Measurements from ENCODE around the gene CNOT4. TPM values are rescaled to one million over a fixed set of nuclear protein-coding genes. Genes with fewer than 3 reads are reported as not detected.

The CNOT4 gene
- total and polyA plus RNA-seq, 2 of the 4 experiments (the other 2 are of a cell fraction) = 7.0 to 8.1 TPM

- WGBS, 2 experiments (ENCODE audit: extremely low coverage in 2 of 2, insufficient read length in 1 of 2) = no CpG with 5 or more reads among the region's 4 CpGs
- H3K27me3 ChIP-seq (ENCODE audit: control insufficient read depth, insufficient read depth, low read length) = no peaks in the 10 kb centered on the region
- dilution Hi-C loops (cut with HindIII; ENCODE audit: low sequenced_read_pairs, unreplicated experiment) (no loop called here), intact Hi-C loops (cut with micrococcal nuclease) (loop anchor here (2.0 kb wide), 1 partner anchor 17 kb away; no protein-coding TSS in a partner anchor), in situ Hi-C loops (cut with MboI; ENCODE audit: low sequenced_read_pairs) (no loop called here)
- H3K4me2 ChIP-seq (ENCODE audit: low read depth, low read length) = no peak overlapping the region
- H2AK5ac ChIP-seq (ENCODE audit: low read depth, low read length) = no peak overlapping the region
- no peak overlapping the region for H4K8ac ChIP-seq (ENCODE audit: low read depth in 2 of 2, low read length in 2 of 2)
- H3K36me3 ChIP-seq (ENCODE audit: control insufficient read depth, insufficient read depth, low read length) = peaks cover 5% of the 10 kb centered on the region; the same call in 1 of the 2 replicates
- H3K56ac ChIP-seq (ENCODE audit: extremely low read depth, insufficient read depth, low read length) = no peak overlapping the region
- no peak overlapping the region for H3K14ac ChIP-seq (replicated peaks; ENCODE audit: low read depth, low read length)
- no peak overlapping the region for H3K27ac ChIP-seq (ENCODE audit: insufficient read depth, low read length)
- H3K79me1 ChIP-seq (ENCODE audit: low read depth in 1 of 2, low read length in 2 of 2) = peaks cover 28 to 41% of the 10 kb centered on the region in 2 experiments
- no peak overlapping the region for H3K18ac ChIP-seq (ENCODE audit: low read depth, low read length)
- POLR2A ChIA-PET (ENCODE audit: unreplicated experiment) = no interaction called here
- no peak overlapping the region for H3K4ac ChIP-seq (ENCODE audit: low read depth, low read length)
- peaks cover 18% of the 10 kb centered on the region for H4K20me1 ChIP-seq (ENCODE audit: insufficient read depth, low read length)
- H3K4me1 ChIP-seq (ENCODE audit: control insufficient read depth, insufficient read depth, low read length) = no peaks in the 10 kb centered on the region
- BruUV-seq (replicated peaks) = no TSS peak
- H3K9me3 ChIP-seq (ENCODE audit: control insufficient read depth, insufficient read depth, low read length) = no peaks in the 10 kb centered on the region
- H3K9me1 ChIP-seq (ENCODE audit: insufficient read depth, low read length) = no peaks in the 10 kb centered on the region
- H2BK5ac ChIP-seq (ENCODE audit: low read depth, low read length, poor library complexity, severe bottlenecking) = no peak overlapping the region
- ATAC-seq (ENCODE audit: low read depth) (no peak), DNase-seq (no peak)
- TF ChIP-seq NFE2L2 (IDR thresholded peaks at IDR 0.05; ENCODE audit: low read depth, low read length) = no peak
- TF ChIP-seq FOS (IDR thresholded peaks at IDR 0.05; ENCODE audit: low read depth, low read length) = no peak
- no peak for TF ChIP-seq RCOR1 (IDR thresholded peaks at IDR 0.05; ENCODE audit: insufficient replicate concordance, low read length)
- TF ChIP-seq RFX5 (IDR thresholded peaks at IDR 0.05; ENCODE audit: low read depth, low read length) = no peak
- no peak for TF ChIP-seq BHLHE40 (IDR thresholded peaks at IDR 0.05; ENCODE audit: low read depth, low read length)
- no peak for TF ChIP-seq SMC3 (IDR thresholded peaks at IDR 0.05; ENCODE audit: low read depth, low read length)
- TF ChIP-seq CTCF (conservative IDR thresholded peaks at IDR 0.05; ENCODE audit: low read depth, low read length) = no peak
- TF ChIP-seq MAFK (IDR thresholded peaks at IDR 0.05; ENCODE audit: low read depth, low read length) = no peak
- no peak for TF ChIP-seq MAZ (IDR thresholded peaks at IDR 0.05; ENCODE audit: borderline replicate concordance, low read depth, low read length)
- TF ChIP-seq RAD21 (IDR thresholded peaks at IDR 0.05; ENCODE audit: low read length) = no peak
- TF ChIP-seq CEBPB (IDR thresholded peaks at IDR 0.05; ENCODE audit: low read depth, low read length) = no peak
- TF ChIP-seq CHD1 (IDR thresholded peaks at IDR 0.05; ENCODE audit: low read depth, low read length) = no peak
- TF ChIP-seq, protein P1, sequence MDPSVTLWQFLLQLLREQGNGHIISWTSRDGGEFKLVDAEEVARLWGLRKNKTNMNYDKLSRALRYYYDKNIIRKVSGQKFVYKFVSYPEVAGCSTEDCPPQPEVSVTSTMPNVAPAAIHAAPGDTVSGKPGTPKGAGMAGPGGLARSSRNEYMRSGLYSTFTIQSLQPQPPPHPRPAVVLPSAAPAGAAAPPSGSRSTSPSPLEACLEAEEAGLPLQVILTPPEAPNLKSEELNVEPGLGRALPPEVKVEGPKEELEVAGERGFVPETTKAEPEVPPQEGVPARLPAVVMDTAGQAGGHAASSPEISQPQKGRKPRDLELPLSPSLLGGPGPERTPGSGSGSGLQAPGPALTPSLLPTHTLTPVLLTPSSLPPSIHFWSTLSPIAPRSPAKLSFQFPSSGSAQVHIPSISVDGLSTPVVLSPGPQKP (IDR thresholded peaks at IDR 0.05; ENCODE audit: borderline replicate concordance, low read depth, low read length) = no peak
- TF ChIP-seq, protein P2, sequence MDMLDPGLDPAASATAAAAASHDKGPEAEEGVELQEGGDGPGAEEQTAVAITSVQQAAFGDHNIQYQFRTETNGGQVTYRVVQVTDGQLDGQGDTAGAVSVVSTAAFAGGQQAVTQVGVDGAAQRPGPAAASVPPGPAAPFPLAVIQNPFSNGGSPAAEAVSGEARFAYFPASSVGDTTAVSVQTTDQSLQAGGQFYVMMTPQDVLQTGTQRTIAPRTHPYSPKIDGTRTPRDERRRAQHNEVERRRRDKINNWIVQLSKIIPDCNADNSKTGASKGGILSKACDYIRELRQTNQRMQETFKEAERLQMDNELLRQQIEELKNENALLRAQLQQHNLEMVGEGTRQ (IDR thresholded peaks at IDR 0.05; ENCODE audit: low read depth, low read length) = no peak
- no peak for TF ChIP-seq POLR2A (IDR thresholded peaks at IDR 0.05; ENCODE audit: low read depth, low read length)
- TF ChIP-seq MXI1 (IDR thresholded peaks at IDR 0.05; ENCODE audit: borderline replicate concordance, low read depth, low read length) = no peak
- no peak overlapping the region for H3K9ac ChIP-seq (ENCODE audit: low read depth, low read length)
- H3K23ac ChIP-seq (ENCODE audit: low read depth, low read length) = no peak overlapping the region
- H2BK120ac ChIP-seq (ENCODE audit: low read depth, low read length) = no peak overlapping the region
- CTCF ChIA-PET = interaction anchor here (1.4 kb wide), 1 partner anchor 20 kb away, joined by 3 read pairs; no protein-coding TSS in a partner anchor
- H2AK9ac ChIP-seq (replicated peaks; ENCODE audit: low read depth, low read length, poor library complexity) = no peak overlapping the region
- no peak overlapping the region for H3K4me3 ChIP-seq (ENCODE audit: insufficient read depth, low read depth, low read length)
- no peak overlapping the region for H2BK15ac ChIP-seq (ENCODE audit: low read depth, low read length)
- no peak overlapping the region for H4K5ac ChIP-seq (ENCODE audit: low read depth, low read length)
- no peak overlapping the region for H2BK20ac ChIP-seq (ENCODE audit: low read depth, low read length)
- H2AFZ ChIP-seq (replicated peaks; ENCODE audit: low read length, poor library complexity) = no peak overlapping the region
- no peak overlapping the region for H4K91ac ChIP-seq (ENCODE audit: insufficient read depth, low read depth, low read length)
Measured at GRCh38 chr7:135434047-135434446, 75.9 kb downstream of the CNOT4 start.

Data from IMR-90 (cell line).